Glomerular endothelial cell (primary cell): ENCODE results near the gene SYNE1. TPM values are rescaled to one million over a fixed set of nuclear protein-coding genes. Genes with fewer than 3 reads are reported as not detected.
A peak's percentile ranks its signal among the peaks of the same experiment; 100 is the strongest.

Experiments
- DNase-seq: peaks from one replicate; pipeline ENCODE4 v3.0.0-alpha.2; 2011; ENCODE audit warnings: low read depth, low spot score; ENCODE audit errors: extremely low read depth
- total RNA-seq: library from RNA; depleted of rRNA; stranded (reverse); fragments of >200 nt; gene quantifications from 2 replicates; pipeline ENCODE4 v1.2.3, GENCODE V29; 2015

SYNE1 gene
- total RNA-seq, 1 donor from 2014 or later, result 91.2 TPM

DNA sequence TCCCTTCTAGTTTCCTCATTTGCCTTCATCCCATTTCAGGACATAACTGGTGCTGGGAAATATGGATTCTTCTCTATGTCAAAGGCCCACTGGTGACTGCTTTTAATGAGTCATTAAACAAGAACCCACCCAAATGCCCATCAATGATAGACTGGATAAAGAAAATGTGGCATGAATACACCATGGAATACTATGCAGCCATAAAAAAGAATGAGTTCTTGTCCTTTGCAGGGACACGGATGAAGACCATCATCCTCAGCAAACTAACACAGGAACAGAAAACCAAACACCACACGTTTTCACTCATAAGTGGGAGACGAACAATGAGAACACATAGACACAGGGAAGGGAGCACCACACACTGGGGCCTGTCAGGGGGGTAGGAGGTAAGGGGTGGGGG lies 518.9 kb downstream of the SYNE1 start:
- DNase-seq, result no peak

DNA sequence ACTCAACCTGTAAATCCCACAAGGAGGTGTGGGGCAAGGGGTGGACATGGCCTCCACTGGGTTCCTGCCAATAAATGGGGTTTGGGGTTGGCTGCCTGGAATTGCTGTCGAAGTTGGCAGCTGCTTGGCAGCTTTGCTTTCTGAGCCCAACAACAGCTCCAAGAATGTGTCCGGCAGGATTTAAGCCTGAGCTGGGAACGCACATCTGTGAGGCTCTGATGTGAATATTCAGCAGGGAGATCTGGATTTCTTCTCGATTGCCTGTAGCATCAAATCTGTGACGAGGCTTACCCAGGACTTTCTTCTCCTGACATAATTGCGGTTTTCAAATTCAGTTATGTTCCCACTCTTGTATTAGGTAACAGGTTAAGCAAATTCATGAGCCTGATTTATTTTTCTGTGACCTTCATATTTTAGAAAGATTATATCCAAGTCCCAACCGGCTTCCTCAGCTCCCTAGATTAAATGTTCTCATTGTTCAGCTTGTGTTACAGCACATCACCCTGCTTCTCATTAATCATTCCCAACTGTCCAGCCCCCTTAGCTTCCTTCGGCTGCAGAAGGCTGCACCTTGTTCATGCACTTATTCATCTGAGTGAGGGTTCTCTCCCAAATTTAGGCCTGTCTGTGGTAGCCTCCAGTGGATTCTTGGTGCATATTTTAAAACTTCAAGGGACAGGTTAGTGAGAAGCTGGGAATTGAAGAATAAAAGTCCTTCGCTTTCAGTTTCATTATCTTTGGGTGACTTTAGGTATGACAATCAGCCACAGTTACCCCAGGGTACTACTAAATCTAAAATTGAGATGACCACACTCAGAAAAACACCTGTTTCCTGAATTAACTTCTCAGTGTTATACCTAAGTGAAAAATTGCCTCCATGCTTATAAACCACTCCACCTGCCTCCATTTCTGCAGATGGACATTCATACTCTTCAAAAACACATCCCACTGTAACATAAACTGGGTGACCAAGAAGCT lies 519.7 kb downstream of the SYNE1 start:
- DNase-seq, result no peak

DNA sequence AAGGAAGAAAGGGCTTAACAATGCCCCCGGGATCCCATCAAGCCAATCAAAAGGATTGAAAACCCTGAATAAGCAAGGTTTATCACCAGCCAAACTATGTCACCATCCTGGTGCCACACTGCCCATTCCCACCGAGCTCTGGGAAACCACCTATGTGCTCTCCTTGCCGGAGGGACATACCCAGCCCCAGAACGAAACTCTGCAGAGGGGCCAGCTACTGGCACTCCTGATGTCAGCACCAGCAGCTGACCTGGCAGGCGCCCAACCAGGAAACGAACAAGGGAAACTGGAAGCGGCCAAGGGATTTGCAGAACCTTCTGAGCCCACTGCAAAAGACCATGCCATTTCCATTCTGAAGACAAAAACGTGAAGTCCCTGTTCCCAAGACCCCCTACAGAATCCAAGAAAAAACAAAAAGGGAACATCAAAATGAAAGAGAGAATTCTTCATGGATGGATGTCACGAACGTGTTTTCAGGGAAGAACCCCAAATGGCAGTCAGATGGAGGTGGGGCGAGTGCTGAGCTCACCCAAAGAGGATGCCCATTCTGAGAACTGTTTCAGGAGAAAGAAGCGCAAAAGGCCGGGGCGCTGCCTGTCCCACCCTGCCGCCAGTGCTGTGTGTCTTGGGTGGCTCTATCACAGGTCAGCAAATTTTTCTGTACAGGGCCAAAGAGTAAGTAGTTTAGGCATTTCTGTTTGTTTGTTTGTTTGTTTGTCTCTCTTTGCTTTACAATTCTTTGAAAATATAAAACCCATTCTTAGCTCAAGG lies 524.5 kb downstream of the SYNE1 start:
- DNase-seq, result no peak

GRCh38 chr6:152110886-152111820 lies 526.0 kb downstream of the SYNE1 start:
- no peak for DNase-seq

- no peak for DNase-seq
Measured at GRCh38 chr6:152107973-152108372, 529.2 kb downstream of the SYNE1 start.

DNA sequence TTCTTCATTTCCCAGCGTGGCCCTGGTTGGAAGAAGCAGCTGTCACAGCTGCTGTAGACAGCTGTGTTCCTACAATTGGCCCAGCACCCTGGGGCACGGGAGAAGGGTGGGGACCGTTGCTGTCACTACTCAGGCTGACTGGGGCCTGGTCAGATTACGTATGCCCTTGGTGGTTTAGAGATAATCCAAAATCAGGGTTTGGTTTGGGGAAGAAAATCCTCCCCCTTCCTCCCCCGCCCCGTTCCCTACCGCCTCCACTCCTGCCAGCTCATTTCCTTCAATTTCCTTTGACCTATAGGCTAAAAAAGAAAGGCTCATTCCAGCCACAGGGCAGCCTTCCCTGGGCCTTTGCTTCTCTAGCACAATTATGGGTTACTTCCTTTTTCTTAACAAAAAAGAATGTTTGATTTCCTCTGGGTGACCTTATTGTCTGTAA lies 537.0 kb downstream of the SYNE1 start:
- no peak for DNase-seq

DNA sequence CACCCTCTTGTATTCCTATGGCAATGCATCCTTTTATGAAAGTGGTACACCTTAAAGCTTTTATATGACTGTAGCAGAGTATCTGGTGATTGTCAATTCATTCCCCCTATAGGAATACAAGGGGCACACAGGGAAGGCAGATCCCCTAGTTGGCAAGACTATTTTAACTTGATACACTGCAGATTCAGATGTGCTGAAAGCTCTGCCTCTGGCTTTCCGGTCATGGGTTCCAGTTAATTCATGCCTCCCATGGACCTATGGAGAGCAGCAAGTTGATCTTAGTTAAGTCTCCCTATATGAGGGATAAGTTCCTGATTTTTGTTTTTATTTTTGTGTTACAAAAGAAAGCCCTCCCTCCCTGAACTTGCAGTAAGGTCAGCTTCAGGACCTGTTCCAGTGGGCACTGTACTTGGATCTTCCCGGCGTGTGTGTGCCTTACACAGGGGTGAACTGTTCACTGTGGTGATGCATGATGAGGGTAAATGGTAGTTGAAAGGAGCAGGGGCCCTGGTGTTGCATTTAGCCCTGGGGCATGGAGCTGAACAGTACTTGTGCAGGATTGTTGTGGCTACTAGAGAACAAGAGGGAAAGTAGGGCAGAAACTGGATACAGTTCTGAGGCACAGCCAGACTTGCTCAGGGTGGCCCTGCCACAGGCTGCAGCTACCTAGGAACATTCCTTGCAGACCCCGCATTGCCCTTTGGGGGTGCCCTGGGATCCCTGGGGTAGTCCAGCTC lies 537.5 kb downstream of the SYNE1 start:
- no peak for DNase-seq

DNA sequence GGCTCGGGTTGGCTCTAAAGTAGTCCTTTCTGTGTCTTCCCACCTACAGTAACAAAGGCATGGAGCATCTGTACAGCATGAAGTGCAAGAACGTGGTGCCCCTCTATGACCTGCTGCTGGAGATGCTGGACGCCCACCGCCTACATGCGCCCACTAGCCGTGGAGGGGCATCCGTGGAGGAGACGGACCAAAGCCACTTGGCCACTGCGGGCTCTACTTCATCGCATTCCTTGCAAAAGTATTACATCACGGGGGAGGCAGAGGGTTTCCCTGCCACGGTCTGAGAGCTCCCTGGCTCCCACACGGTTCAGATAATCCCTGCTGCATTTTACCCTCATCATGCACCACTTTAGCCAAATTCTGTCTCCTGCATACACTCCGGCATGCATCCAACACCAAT lies 538.5 kb downstream of the SYNE1 start:
- DNase-seq, result no peak

- DNase-seq, result no peak
Measured at GRCh38 chr6:152096863-152097496, 540.2 kb downstream of the SYNE1 start.

DNA sequence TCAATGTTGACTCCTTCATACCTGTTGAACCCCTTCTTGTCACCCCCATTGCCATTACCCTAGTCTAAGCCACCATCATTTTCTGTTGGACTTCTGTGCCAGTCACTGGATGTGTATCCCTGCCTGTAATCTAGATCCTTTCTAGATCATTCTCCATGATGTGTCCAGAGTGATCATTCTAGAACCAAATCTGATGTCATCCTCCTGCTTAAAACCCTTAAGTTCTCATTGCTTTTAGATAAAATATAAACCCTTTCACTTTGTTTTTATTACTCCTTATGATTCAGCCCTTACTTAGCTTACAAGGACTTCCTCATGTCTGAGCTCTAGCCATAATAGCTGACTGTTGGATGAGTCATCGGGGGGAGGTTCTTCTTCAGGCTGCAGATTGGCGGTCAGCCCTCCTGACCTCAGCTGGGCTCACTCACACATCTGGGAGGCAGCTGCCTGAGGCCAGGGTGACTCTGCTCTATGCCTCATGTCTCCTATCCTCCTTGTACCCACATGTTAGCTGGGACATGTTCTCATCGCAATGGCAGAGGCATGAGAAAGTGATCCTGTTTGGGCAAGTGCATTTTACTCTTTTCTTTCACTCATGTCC lies 542.1 kb downstream of the SYNE1 start:
- peak; percentile 88 for DNase-seq

- no peak for DNase-seq
Measured at GRCh38 chr6:152094276-152094675, 542.9 kb downstream of the SYNE1 start.

DNA sequence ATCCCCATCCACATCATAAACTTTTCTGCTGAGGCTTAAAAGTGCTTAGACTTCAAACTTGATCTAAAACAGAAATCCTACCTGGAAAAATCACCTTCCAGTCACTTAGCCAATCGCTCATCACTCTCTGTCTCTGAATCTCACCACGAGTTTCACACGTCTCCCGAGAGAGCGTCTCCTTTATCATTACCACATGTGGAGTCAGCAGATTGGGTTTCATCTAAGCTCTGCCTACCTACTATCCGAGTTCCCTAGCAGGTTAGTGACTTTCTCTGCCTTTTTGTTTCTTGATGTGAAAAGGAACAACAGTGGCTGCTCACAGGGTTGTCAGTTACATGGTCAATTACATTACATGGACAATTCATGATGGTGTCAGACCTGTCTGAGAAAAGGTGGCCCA lies 543.5 kb downstream of the SYNE1 start:
- DNase-seq, result no peak

DNA sequence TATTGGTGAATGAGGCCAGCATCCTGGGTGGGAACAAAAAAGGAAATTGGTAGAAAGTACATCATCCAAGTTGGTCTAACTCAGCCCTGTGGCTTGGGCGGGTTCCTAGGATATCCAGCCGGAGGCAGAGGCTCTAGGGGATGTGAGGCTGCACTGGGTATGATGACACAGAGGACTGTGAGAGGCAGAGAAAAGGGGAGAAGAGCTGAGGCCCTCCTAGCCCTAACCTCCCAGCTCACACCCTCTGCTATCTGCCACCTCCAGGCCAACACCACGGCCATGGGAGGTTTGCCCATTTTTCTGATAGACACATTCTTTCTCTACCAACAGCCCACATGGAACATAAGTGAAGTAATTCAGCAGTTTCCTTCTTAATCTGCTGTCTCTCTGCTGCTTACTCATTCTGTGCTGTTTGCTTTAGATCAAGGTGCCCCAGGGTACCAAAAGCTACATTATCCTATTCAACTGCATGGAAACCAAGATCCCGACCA lies 545.3 kb downstream of the SYNE1 start:
- no peak for DNase-seq

GRCh38 chr6:152091201-152091600 lies 546.0 kb downstream of the SYNE1 start:
- DNase-seq, result no peak

GRCh38 chr6:152089992-152090391 lies 547.2 kb downstream of the SYNE1 start:
- DNase-seq, result no peak

DNA sequence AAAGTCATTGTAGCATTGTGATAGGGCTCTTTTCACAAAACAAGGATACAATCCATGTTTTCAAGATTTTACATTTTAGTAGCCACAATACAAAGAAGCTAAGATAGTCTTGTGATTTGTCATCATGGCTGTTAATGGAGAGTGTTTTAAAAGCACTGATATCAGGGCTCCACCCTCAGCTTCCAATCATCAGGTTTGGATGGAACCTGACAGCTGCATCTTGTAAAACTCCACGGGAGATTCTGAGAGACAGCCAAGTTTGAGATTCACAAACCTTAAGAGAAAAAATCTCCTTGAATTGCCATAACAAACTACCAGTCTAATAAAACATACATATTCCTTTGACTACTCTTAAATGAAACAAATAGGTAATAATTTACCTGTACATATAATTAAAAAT lies 549.5 kb downstream of the SYNE1 start:
- no peak for DNase-seq

DNA sequence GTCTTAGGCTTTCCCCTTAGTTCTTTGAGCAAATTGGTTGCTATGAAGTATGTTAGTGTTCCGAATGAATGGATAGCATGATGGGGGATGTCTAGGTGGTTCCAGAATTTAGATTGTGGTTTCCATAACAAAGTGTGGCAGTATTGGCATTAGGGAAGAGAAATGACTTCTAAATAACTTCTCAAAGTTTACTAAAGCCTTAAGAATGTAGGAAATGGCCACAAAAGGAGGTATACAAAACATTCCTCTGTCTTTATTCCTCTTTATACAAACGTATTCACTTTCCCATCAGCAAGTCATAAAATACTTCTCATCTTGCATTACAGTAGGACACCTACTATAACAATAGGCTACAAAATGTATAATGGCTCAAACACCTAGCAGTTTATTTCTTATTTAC lies 550.1 kb downstream of the SYNE1 start:
- no peak for DNase-seq

DNA sequence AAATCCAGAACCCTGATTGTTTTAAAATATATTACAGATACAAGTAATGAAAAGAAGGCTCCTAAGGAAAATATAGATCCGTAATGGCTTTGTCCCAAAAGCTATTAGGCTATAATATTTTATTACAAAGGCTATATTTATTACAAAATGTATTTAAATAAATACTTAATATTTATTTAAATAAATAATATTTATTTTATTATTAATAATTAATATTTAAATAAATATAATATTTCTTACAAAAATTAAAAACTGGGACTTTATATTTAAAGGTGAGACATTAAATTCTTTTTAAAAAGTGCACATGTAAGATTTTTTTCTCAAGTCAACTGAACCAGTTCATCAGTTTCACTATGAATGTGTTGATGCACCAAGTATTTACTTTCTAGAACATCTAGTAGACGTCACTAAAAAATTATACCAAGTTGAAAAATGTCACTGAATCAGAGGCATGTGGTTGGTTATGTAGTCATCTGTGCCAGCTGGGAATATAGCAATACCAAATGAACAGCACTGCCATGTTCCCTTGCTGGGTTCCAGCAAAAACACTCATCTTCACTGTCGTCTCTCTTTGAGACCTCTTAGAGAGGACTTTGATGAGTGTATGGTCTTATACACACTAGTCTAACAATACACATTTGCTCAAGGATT lies 550.8 kb downstream of the SYNE1 start:
- no peak for DNase-seq
